ENCODE results near the gene WDR86. TPM values are rescaled to one million over a fixed set of nuclear protein-coding genes. Genes with fewer than 3 reads are reported as not detected.

Gene WDR86
- total and polyA plus RNA-seq, 2 of the 8 experiments (the other 6 are each of a cell fraction or from before 2014, with no cell fraction given), result 12.7 to 15.8 TPM

DNA sequence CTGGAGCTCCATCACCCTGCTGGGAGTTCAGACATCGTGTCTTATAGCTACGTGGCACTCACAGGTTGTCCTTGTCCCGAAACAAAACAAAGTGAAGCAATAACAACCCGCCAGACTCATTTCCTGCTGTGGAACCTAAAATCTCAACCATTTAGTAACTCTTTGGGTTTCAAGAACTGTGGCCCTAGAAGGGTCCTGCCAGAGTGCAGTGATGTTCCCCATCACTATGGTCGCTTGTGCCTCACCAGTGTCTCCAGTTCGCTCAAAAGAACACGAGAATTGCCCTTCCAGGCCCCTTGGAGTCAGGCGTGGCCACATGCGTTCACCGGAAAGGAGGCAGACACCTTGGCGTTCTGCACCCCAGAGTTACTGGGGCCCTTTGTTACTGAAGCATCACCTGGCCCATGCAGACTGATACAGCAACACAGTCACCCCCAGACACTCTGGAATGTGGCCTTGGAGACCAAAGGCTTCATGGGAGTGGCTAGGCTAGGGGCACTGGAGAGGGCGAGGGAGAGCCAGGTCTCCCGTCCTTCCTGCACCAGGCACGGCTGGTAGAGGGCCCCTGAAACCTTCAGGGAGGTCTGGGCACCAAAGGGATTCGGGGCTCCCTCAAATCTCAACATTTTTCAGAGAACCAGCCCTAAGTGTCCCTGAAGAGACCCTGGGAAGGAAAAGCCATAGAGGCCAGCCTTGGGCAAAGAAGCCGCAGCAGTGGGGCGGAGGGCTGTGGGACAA, 29.2 kb upstream of the WDR86 start:
- H4K91ac ChIP-seq (replicated peaks; ENCODE audit: insufficient read length, low read length), result no peak overlapping the region
- no peak overlapping the region for H3K9ac ChIP-seq (replicated peaks in 1 of 4; ENCODE audit: extremely low read depth in 1 of 4, low read depth in 3 of 4, low read length in 3 of 4)
- peak overlapping the region; percentile 37 to 66 (median 57); a peak in 6 of 8 replicates for H3K4me3 ChIP-seq (ENCODE audit: extremely low read depth in 1 of 4, insufficient read depth in 2 of 4, low read depth in 3 of 4, low read length in 4 of 4)
- H3K4me1 ChIP-seq (replicated peaks in 1 of 4; ENCODE audit: control insufficient read depth in 3 of 4, insufficient read depth in 4 of 4, low read length in 3 of 4), result peaks cover 0 to 17% (median 6%) of the 10 kb centered on the region in 4 experiments; a peak in 6 of 7 replicates
- 91% methylated on average over 17 of the region's 17 CpGs; no CpG with 5 or more reads in 1 of the 2 experiments for WGBS, 2 experiments (ENCODE audit: extremely low coverage in 1 of 2, insufficient coverage in 1 of 2, insufficient read length in 1 of 2, insufficient replicate concordance in 2 of 2, low coverage in 1 of 2, low lambda C conversion rate in 2 of 2, missing lambda C conversion rate in 1 of 2)
- peak; percentile 36; the same call in 1 of the 2 replicates for TF ChIP-seq TEAD4 (IDR thresholded peaks at IDR 0.05; ENCODE audit: low read depth, low read length)
- TF ChIP-seq SUZ12 (IDR thresholded peaks at IDR 0.05; ENCODE audit: low read length), result no peak
- H3K4me2 ChIP-seq (ENCODE audit: insufficient read depth in 1 of 2, low read depth in 2 of 2, low read length in 2 of 2), result peak overlapping the region; percentile 79 to 84
- H3K23ac ChIP-seq (ENCODE audit: insufficient read length), result no peak overlapping the region
- no peak overlapping the region for H2AK5ac ChIP-seq (ENCODE audit: low read depth, low read length)
- peak overlapping the region; percentile 21 for H2BK120ac ChIP-seq (replicated peaks; ENCODE audit: low read depth, low read length)
- H3K27ac ChIP-seq (ENCODE audit: low read depth, low read length), result no peak overlapping the region
- H3K27me3 ChIP-seq (replicated peaks in 1 of 4; ENCODE audit: control insufficient read depth in 3 of 4, extremely low read depth in 1 of 4, insufficient read depth in 3 of 4, low read length in 3 of 4), result peaks cover 0 to 7% (median 6%) of the 10 kb centered on the region in 4 experiments; a peak in 4 of 7 replicates
- H3K18ac ChIP-seq (ENCODE audit: extremely low read depth, low read length), result peak overlapping the region; percentile 51; the same call in 1 of the 2 replicates
- no peak for FAIRE-seq
- peaks cover 8% of the 10 kb centered on the region; the same call in 1 of the 2 replicates for H3K23me2 ChIP-seq (ENCODE audit: low read depth, low read length)
- H4K5ac ChIP-seq (ENCODE audit: insufficient read length, low read depth, low read length), result no peak overlapping the region
- no peak overlapping the region for H3K56ac ChIP-seq (replicated peaks; ENCODE audit: insufficient read length, low read depth, low read length)
- no peaks in the 10 kb centered on the region for H3K9me3 ChIP-seq (ENCODE audit: insufficient read depth in 2 of 2, low read depth in 1 of 2, low read length in 1 of 2)
- peak overlapping the region; percentile 88 for H2BK15ac ChIP-seq (ENCODE audit: low read length)
- peak overlapping the region; percentile 92; the same call in 1 of the 2 replicates for H2BK12ac ChIP-seq (ENCODE audit: low read depth, low read length)
- H4K8ac ChIP-seq (ENCODE audit: extremely low read depth, insufficient read depth, low read length), result no peak overlapping the region
- H3K4ac ChIP-seq (replicated peaks; ENCODE audit: insufficient read length, low read depth, low read length), result peak overlapping the region; percentile 34
- no peak overlapping the region for H2AFZ ChIP-seq (ENCODE audit: low read length)
- H3K36me3 ChIP-seq (ENCODE audit: control insufficient read depth in 2 of 4, insufficient read depth in 4 of 4, low read length in 3 of 4), result no peaks in the 10 kb centered on the region
- DNase-seq (ENCODE audit: low read depth in 1 of 2, low spot score in 2 of 2), result no peak
- ChIA-PET CTCF (ENCODE audit: partially characterized antibody) (interaction anchor here (1.2 to 4.2 kb wide), 8 partner anchors 9 to 87 kb away, joined by 3 to 24 read pairs (median 5); no protein-coding TSS in a partner anchor), POLR2A (ENCODE audit: partially characterized antibody) (interaction anchor here (0.9 to 2.1 kb wide), 2 partner anchors 9 to 10 kb away, joined by 3 to 8 read pairs; no protein-coding TSS in a partner anchor)
- H3K14ac ChIP-seq (ENCODE audit: insufficient read length), result no peak overlapping the region
- H2BK5ac ChIP-seq (ENCODE audit: low read depth, low read length), result no peak overlapping the region
- H2BK20ac ChIP-seq (ENCODE audit: low read length), result no peak overlapping the region
- H3K79me1 ChIP-seq (ENCODE audit: low read depth, low read length), result no peaks in the 10 kb centered on the region
- no peaks in the 10 kb centered on the region for H4K20me1 ChIP-seq (replicated peaks in 1 of 2; ENCODE audit: control insufficient read depth in 1 of 2, insufficient read depth in 2 of 2, low read length in 2 of 2)
- H3K79me2 ChIP-seq (ENCODE audit: control insufficient read depth in 1 of 2, insufficient read depth in 2 of 2, low read length in 2 of 2), result no peaks in the 10 kb centered on the region
